ENCODE measurements around the gene DAPP1. TPM values are rescaled to one million over a fixed set of nuclear protein-coding genes. Genes with fewer than 3 reads are reported as not detected.

DAPP1 gene
- total RNA-seq, 1 donor from 2014 or later, result 2.9 TPM

DNA sequence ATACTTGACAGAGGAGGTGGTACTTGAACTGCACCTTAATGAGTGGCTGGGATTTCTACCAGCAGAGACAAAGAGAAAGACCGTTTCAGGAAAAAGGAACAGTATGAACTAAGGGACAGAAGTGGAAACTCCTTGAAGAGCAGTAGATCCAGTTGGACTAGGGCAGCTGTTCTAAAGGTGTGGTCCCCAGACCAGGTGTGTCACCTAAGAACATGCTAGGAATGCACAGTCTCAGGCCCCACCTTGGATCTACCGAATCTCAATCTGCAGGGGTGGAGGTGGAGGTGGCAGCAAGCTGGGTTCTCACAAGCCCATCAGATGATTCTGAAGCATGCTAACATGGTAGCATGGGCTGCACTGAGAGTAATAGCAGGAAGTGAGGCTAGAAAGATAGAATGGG lies 22.3 kb downstream of the DAPP1 start:
- H3K4me1 Mint-ChIP-seq, result peaks cover 6% of the 10 kb centered on the region
- H3K9me3 Mint-ChIP-seq, result no peaks in the 10 kb centered on the region
- TF ChIP-seq, protein P1, sequence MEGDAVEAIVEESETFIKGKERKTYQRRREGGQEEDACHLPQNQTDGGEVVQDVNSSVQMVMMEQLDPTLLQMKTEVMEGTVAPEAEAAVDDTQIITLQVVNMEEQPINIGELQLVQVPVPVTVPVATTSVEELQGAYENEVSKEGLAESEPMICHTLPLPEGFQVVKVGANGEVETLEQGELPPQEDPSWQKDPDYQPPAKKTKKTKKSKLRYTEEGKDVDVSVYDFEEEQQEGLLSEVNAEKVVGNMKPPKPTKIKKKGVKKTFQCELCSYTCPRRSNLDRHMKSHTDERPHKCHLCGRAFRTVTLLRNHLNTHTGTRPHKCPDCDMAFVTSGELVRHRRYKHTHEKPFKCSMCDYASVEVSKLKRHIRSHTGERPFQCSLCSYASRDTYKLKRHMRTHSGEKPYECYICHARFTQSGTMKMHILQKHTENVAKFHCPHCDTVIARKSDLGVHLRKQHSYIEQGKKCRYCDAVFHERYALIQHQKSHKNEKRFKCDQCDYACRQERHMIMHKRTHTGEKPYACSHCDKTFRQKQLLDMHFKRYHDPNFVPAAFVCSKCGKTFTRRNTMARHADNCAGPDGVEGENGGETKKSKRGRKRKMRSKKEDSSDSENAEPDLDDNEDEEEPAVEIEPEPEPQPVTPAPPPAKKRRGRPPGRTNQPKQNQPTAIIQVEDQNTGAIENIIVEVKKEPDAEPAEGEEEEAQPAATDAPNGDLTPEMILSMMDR (IDR thresholded peaks at IDR 0.05; ENCODE audit: unreplicated experiment), result no peak
- H3K36me3 Mint-ChIP-seq, result peaks cover 2% of the 10 kb centered on the region
- no peak for DNase-seq (ENCODE audit: low spot score in 2 of 2, unreplicated experiment in 2 of 2)
- no peak overlapping the region for H3K27ac Mint-ChIP-seq
- no peak overlapping the region for H3K4me3 Mint-ChIP-seq
- no peaks in the 10 kb centered on the region for H3K27me3 Mint-ChIP-seq (ENCODE audit: low read depth)

GRCh38 chr4:99841129-99841528 lies 24.5 kb downstream of the DAPP1 start:
- Mint-ChIP-seq H3K27ac (no peak overlapping the region), H3K4me3 (no peak overlapping the region), H3K4me1 (peaks cover 19% of the 10 kb centered on the region), H3K9me3 (no peaks in the 10 kb centered on the region), H3K27me3 (ENCODE audit: low read depth) (no peaks in the 10 kb centered on the region), H3K36me3 (no peaks in the 10 kb centered on the region)
- TF ChIP-seq, protein P1 (IDR thresholded peaks at IDR 0.05; ENCODE audit: unreplicated experiment), result no peak
- DNase-seq (ENCODE audit: low spot score in 2 of 2, unreplicated experiment in 2 of 2), result no peak

DNA sequence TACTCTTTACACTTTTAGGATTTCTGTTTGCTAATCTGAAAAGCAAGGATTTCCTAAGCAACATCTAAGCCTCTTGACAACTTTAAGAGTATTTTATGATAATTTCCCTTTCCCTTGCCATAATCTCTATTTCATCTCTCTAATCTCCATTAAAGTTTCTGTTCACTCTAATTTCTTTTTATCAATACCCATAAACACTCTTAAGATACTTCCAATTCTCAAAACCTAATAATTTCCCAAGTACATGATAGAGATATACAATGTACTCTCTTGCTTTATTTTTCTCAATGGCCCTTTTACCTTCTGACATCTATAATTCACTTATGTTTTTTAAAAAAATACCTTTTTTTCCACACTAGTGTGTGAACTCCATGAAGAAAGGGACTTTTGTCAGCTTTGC lies 26.8 kb downstream of the DAPP1 start:
- H3K36me3 Mint-ChIP-seq, result no peaks in the 10 kb centered on the region
- H3K27ac Mint-ChIP-seq, result no peak overlapping the region
- TF ChIP-seq, protein P1 (IDR thresholded peaks at IDR 0.05; ENCODE audit: unreplicated experiment), result no peak
- H3K4me1 Mint-ChIP-seq, result peaks cover 19% of the 10 kb centered on the region
- no peaks in the 10 kb centered on the region for H3K27me3 Mint-ChIP-seq (ENCODE audit: low read depth)
- no peak for DNase-seq (ENCODE audit: low spot score in 2 of 2, unreplicated experiment in 2 of 2)
- H3K9me3 Mint-ChIP-seq, result no peaks in the 10 kb centered on the region
- no peak overlapping the region for H3K4me3 Mint-ChIP-seq

DNA sequence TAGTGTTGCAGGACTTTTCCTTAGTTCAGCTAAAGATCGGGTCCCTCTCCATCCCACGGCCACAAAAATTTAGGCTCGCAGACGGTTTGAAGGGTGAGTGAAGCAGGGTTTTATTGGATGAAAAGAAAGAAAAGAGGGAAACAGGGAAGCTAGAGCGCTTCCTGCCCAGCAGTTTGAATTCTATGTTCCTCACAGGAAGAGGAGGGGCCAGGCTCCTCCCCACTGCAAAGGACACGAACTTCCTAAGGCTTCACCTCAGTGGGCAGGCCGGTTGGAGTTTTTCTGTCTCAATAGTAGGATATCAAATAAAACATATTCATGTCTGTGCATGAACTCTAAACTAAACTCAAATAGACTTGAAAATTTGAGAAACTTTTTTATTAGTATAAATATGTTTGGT lies 27.4 kb downstream of the DAPP1 start:
- no peak for DNase-seq (ENCODE audit: low spot score in 2 of 2, unreplicated experiment in 2 of 2)
- Mint-ChIP-seq H3K4me3 (no peak overlapping the region), H3K9me3 (no peaks in the 10 kb centered on the region), H3K27me3 (ENCODE audit: low read depth) (no peaks in the 10 kb centered on the region), H3K27ac (no peak overlapping the region), H3K4me1 (peaks cover 19% of the 10 kb centered on the region), H3K36me3 (no peaks in the 10 kb centered on the region)
- TF ChIP-seq, protein P1 (IDR thresholded peaks at IDR 0.05; ENCODE audit: unreplicated experiment), result no peak

DNA sequence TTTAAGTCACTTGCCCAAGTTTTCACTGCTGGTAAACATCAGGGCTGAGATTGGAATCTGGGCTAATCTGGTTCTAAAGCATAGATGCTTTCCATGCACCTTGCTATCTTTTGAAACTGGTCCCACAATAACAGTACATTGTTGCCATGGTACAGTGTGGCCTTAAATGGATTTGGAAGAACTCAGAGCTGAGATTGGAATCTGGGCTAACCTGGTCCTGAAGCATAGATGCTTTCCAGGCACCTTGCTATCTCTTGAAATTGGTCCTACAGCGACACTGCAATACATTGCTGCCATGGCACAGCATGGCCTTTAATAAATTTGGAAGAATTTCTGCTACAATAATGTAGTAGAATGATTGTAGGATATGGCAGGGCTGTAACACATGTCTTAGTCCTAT lies 28.6 kb downstream of the DAPP1 start:
- no peaks in the 10 kb centered on the region for H3K36me3 Mint-ChIP-seq
- H3K4me1 Mint-ChIP-seq, result peaks cover 19% of the 10 kb centered on the region
- no peaks in the 10 kb centered on the region for H3K9me3 Mint-ChIP-seq
- DNase-seq (ENCODE audit: low spot score in 2 of 2, unreplicated experiment in 2 of 2), result no peak
- no peak overlapping the region for H3K27ac Mint-ChIP-seq
- no peaks in the 10 kb centered on the region for H3K27me3 Mint-ChIP-seq (ENCODE audit: low read depth)
- no peak overlapping the region for H3K4me3 Mint-ChIP-seq
- TF ChIP-seq, protein P1 (IDR thresholded peaks at IDR 0.05; ENCODE audit: unreplicated experiment), result no peak

All from mesothelial cell of epicardium (in vitro differentiated cells).